Measurements from ENCODE around the gene RIPK1.

Gene RIPK1

DNA sequence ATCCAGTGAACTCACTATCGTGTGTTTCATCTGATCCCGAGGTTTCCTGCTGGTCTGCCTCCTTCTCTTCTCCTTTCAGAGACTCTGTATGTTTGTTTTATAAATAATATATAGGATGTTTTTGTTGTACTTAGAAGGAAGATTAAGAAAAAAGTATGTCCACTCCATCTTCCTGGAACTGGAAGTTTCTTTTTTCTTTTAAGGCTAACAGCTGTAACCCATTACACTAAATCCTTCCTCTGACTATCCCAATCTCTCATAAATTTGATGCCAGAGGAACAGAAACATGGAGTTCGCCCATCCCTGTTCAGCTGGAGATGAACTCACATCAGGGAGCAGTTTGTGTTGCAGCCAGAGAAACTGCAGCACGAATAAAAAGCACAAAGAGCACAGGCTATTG, 20.7 kb downstream of the RIPK1 start:
- Histone ChIP-seq H3K27ac (ENCODE audit: low read depth, low read length) (no peak overlapping the region), H2AK5ac (ENCODE audit: low read length) (no peak overlapping the region), H3K4me2 (ENCODE audit: low read length) (no peak overlapping the region), H2BK15ac (replicated peaks; ENCODE audit: low read depth) (no peak overlapping the region), H3K9ac (ENCODE audit: low read length) (no peak overlapping the region), H3K4ac (ENCODE audit: low read depth, low read length) (no peak overlapping the region), H3K56ac (ENCODE audit: low read length) (no peak overlapping the region), H3K79me1 (ENCODE audit: low read length) (no peaks in the 10 kb centered on the region), H3K18ac (ENCODE audit: low read length) (no peak overlapping the region), H3K36me3 (ENCODE audit: control insufficient read depth, insufficient read depth, low read length) (peaks cover 15% of the 10 kb centered on the region), H4K5ac (ENCODE audit: low read length) (no peak overlapping the region), H3K27me3 (ENCODE audit: insufficient read depth, low read length, poor library complexity) (no peaks in the 10 kb centered on the region), H3K4me3 (ENCODE audit: low read length) (peak overlapping the region; percentile 48), H4K8ac (ENCODE audit: low read depth, low read length) (no peak overlapping the region), H3K23ac (ENCODE audit: low read length) (no peak overlapping the region), H2BK5ac (ENCODE audit: low read length) (no peak overlapping the region), H2BK120ac (ENCODE audit: low read depth, low read length) (no peak overlapping the region), H3K79me2 (ENCODE audit: control insufficient read depth, insufficient read depth, low read length) (no peaks in the 10 kb centered on the region), H3K4me1 (ENCODE audit: control insufficient read depth, low read depth, low read length) (no peaks in the 10 kb centered on the region)
- DNase-seq: no peak
- WGBS (ENCODE audit: extremely low coverage, insufficient coverage, low lambda C conversion rate): no CpG with 5 or more reads among the region's 4 CpGs

DNA sequence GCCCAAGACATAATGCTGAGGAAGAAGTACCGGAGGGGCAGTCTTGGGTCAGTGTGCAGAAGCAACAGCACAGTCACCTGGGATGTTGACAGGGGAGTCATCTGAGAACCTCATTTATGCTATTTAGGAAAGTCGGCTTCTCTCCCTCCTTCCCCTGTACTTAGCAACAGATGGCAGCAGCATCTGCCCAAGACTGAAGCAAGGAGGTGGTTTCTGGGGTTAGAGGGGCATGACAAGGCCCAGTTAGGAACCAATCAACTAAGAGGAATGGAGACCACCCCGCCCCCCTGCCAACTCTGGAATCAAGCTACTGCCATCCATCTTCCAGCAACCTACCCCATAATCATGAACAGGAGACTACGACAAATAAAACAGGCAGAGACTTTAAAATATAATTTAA, 21.7 kb downstream of the RIPK1 start:
- Histone ChIP-seq H3K4me3 (ENCODE audit: low read length) (peak overlapping the region; percentile 57), H3K56ac (ENCODE audit: low read length) (no peak overlapping the region), H2AK5ac (ENCODE audit: low read length) (no peak overlapping the region), H3K27ac (ENCODE audit: low read depth, low read length) (no peak overlapping the region), H3K4me1 (ENCODE audit: control insufficient read depth, low read depth, low read length) (no peaks in the 10 kb centered on the region), H2BK5ac (ENCODE audit: low read length) (no peak overlapping the region), H3K4ac (ENCODE audit: low read depth, low read length) (no peak overlapping the region), H3K9ac (ENCODE audit: low read length) (no peak overlapping the region), H3K27me3 (ENCODE audit: insufficient read depth, low read length, poor library complexity) (no peaks in the 10 kb centered on the region), H3K79me1 (ENCODE audit: low read length) (no peaks in the 10 kb centered on the region), H3K79me2 (ENCODE audit: control insufficient read depth, insufficient read depth, low read length) (no peaks in the 10 kb centered on the region), H3K18ac (ENCODE audit: low read length) (no peak overlapping the region), H4K5ac (ENCODE audit: low read length) (no peak overlapping the region), H4K8ac (ENCODE audit: low read depth, low read length) (no peak overlapping the region), H3K36me3 (ENCODE audit: control insufficient read depth, insufficient read depth, low read length) (peaks cover 15% of the 10 kb centered on the region), H2BK15ac (replicated peaks; ENCODE audit: low read depth) (no peak overlapping the region), H3K23ac (ENCODE audit: low read length) (no peak overlapping the region), H3K4me2 (ENCODE audit: low read length) (no peak overlapping the region), H2BK120ac (ENCODE audit: low read depth, low read length) (no peak overlapping the region)
- no CpG with 5 or more reads among the region's 4 CpGs for WGBS (ENCODE audit: extremely low coverage, insufficient coverage, low lambda C conversion rate)
- DNase-seq: no peak

DNA sequence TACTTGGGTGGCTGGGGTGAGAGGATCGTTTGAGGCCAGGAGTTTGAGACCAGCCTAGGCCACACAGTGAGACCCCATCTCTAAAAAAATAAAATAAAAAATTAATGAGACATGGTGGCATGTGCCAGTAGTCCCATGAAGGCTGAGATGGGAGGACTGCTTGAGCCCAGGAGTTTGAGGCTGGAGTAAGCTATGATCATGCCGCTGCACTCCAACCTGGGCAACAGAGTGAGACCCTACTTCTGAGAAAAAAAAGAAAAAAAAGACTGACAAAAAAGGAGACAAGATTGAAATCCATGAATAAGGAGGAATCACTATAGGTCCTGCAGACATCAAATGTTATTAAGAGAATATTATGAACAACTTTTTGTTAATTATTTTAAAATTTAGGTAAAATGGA, 26.5 kb downstream of the RIPK1 start:
- Histone ChIP-seq H3K56ac (ENCODE audit: low read length) (no peak overlapping the region), H3K4ac (ENCODE audit: low read depth, low read length) (no peak overlapping the region), H3K4me3 (ENCODE audit: low read length) (no peak overlapping the region), H2BK120ac (ENCODE audit: low read depth, low read length) (no peak overlapping the region), H3K4me1 (ENCODE audit: control insufficient read depth, low read depth, low read length) (no peaks in the 10 kb centered on the region), H3K79me2 (ENCODE audit: control insufficient read depth, insufficient read depth, low read length) (no peaks in the 10 kb centered on the region), H3K79me1 (ENCODE audit: low read length) (no peaks in the 10 kb centered on the region), H4K5ac (ENCODE audit: low read length) (no peak overlapping the region), H2AK5ac (ENCODE audit: low read length) (no peak overlapping the region), H3K18ac (ENCODE audit: low read length) (no peak overlapping the region), H3K27ac (ENCODE audit: low read depth, low read length) (no peak overlapping the region), H3K27me3 (ENCODE audit: insufficient read depth, low read length, poor library complexity) (no peaks in the 10 kb centered on the region), H4K8ac (ENCODE audit: low read depth, low read length) (no peak overlapping the region), H2BK5ac (ENCODE audit: low read length) (no peak overlapping the region), H3K9ac (ENCODE audit: low read length) (no peak overlapping the region), H3K36me3 (ENCODE audit: control insufficient read depth, insufficient read depth, low read length) (peaks cover 6% of the 10 kb centered on the region), H3K4me2 (ENCODE audit: low read length) (no peak overlapping the region), H2BK15ac (replicated peaks; ENCODE audit: low read depth) (no peak overlapping the region), H3K23ac (ENCODE audit: low read length) (no peak overlapping the region)
- DNase-seq: no peak
- WGBS (ENCODE audit: extremely low coverage, insufficient coverage, low lambda C conversion rate): no CpG with 5 or more reads among the region's 2 CpGs

DNA sequence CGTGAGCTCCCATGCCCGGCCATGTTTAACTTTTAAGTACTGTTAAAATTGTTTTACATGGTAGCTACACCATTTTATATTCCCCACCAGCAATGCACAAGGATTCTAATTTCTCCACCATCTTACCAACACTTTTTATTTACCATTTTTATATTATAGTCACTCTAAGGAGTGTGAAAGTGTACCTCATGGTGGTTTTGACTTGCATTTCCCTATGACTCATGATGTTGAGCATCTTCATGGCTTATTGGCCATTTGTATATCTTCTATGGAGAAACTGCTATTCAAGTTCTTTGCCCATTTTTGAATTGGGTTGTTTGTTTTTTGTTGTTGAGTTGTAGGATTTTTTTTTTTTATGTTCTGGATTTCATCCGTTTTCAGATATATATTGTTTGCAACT, 34.6 kb downstream of the RIPK1 start:
- Histone ChIP-seq H3K27ac (ENCODE audit: low read depth, low read length) (no peak overlapping the region), H2BK120ac (ENCODE audit: low read depth, low read length) (no peak overlapping the region), H3K4me3 (ENCODE audit: low read length) (no peak overlapping the region), H3K27me3 (ENCODE audit: insufficient read depth, low read length, poor library complexity) (no peaks in the 10 kb centered on the region), H2BK15ac (replicated peaks; ENCODE audit: low read depth) (no peak overlapping the region), H4K5ac (ENCODE audit: low read length) (no peak overlapping the region), H3K36me3 (ENCODE audit: control insufficient read depth, insufficient read depth, low read length) (peaks cover 6% of the 10 kb centered on the region), H3K18ac (ENCODE audit: low read length) (no peak overlapping the region), H2AK5ac (ENCODE audit: low read length) (no peak overlapping the region), H3K9ac (ENCODE audit: low read length) (no peak overlapping the region), H3K79me1 (ENCODE audit: low read length) (no peaks in the 10 kb centered on the region), H2BK5ac (ENCODE audit: low read length) (no peak overlapping the region), H3K4ac (ENCODE audit: low read depth, low read length) (no peak overlapping the region), H3K23ac (ENCODE audit: low read length) (no peak overlapping the region), H3K4me1 (ENCODE audit: control insufficient read depth, low read depth, low read length) (no peaks in the 10 kb centered on the region), H4K8ac (ENCODE audit: low read depth, low read length) (no peak overlapping the region), H3K4me2 (ENCODE audit: low read length) (no peak overlapping the region), H3K56ac (ENCODE audit: low read length) (no peak overlapping the region), H3K79me2 (ENCODE audit: control insufficient read depth, insufficient read depth, low read length) (no peaks in the 10 kb centered on the region)
- no peak for DNase-seq
- WGBS (ENCODE audit: extremely low coverage, insufficient coverage, low lambda C conversion rate): no CpG with 5 or more reads among the region's 3 CpGs

DNA sequence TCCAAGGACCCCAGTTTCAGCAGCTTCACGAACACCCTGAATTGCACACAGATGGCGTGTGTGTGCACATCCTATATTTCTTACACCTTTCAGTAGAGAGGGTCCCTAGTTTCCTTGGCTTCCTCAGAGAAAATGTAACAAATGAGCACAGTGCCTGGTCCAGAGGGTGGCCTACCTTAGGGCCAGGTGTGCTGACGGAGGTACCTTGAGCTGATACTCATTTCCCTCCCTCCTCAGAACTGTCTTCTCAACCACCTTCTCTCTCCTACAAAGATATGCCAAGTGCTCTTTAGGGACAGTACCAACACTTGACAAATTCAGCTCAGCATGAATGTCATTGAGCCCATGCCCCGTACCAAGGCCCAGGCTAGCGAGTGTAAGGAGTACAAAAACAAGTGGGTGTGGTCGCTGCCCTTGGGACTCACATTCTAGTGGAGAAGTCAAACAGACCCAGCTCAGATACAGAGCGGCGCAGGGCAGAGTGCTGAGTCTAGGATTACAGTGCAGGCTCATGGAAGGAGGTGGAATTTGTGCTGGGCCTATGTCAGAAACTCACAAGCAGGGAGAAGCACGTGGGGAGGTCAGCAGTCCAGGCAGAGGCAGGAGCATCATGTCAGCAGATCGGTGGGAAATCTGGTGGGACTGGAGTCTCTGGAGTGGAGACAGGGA, 40.6 kb downstream of the RIPK1 start:
- WGBS (ENCODE audit: extremely low coverage, insufficient coverage, low lambda C conversion rate): no CpG with 5 or more reads among the region's 10 CpGs
- no peak overlapping the region for H2BK15ac ChIP-seq (replicated peaks; ENCODE audit: low read depth)
- H3K23ac ChIP-seq (ENCODE audit: low read length): no peak overlapping the region
- no peak overlapping the region for H4K8ac ChIP-seq (ENCODE audit: low read depth, low read length)
- H3K27ac ChIP-seq (ENCODE audit: low read depth, low read length): no peak overlapping the region
- H3K27me3 ChIP-seq (ENCODE audit: insufficient read depth, low read length, poor library complexity): no peaks in the 10 kb centered on the region
- H3K4me1 ChIP-seq (ENCODE audit: control insufficient read depth, low read depth, low read length): no peaks in the 10 kb centered on the region
- no peak overlapping the region for H3K56ac ChIP-seq (ENCODE audit: low read length)
- no peak overlapping the region for H3K4me2 ChIP-seq (ENCODE audit: low read length)
- no peaks in the 10 kb centered on the region for H3K79me2 ChIP-seq (ENCODE audit: control insufficient read depth, insufficient read depth, low read length)
- H2AK5ac ChIP-seq (ENCODE audit: low read length): no peak overlapping the region
- H3K4ac ChIP-seq (ENCODE audit: low read depth, low read length): no peak overlapping the region
- no peaks in the 10 kb centered on the region for H3K79me1 ChIP-seq (ENCODE audit: low read length)
- DNase-seq: no peak
- H2BK120ac ChIP-seq (ENCODE audit: low read depth, low read length): no peak overlapping the region
- no peak overlapping the region for H3K18ac ChIP-seq (ENCODE audit: low read length)
- no peak overlapping the region for H3K4me3 ChIP-seq (ENCODE audit: low read length)
- no peak overlapping the region for H3K9ac ChIP-seq (ENCODE audit: low read length)
- peaks cover 6% of the 10 kb centered on the region for H3K36me3 ChIP-seq (ENCODE audit: control insufficient read depth, insufficient read depth, low read length)
- H4K5ac ChIP-seq (ENCODE audit: low read length): no peak overlapping the region
- H2BK5ac ChIP-seq (ENCODE audit: low read length): no peak overlapping the region

DNA sequence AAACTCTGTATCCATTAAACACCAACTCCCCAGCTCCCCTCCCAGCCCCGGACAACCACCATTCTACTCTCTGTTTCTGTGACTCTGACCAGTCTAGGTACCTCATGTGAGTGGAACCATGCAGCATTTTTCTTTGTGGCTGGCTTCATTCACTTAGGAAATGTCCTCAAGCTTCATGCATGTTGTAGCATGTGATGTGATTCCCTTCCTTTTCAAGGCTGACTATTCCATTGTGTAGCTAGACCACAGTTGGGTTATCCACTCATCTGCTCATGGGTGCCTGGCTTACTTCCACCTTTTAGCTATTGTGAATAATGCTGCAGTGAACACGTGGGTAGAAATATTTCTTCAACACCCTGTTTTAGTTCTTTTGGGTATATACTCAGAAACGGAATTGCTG, 41.5 kb downstream of the RIPK1 start:
- Histone ChIP-seq H3K4me2 (ENCODE audit: low read length) (no peak overlapping the region), H3K27me3 (ENCODE audit: insufficient read depth, low read length, poor library complexity) (no peaks in the 10 kb centered on the region), H2BK15ac (replicated peaks; ENCODE audit: low read depth) (no peak overlapping the region), H4K5ac (ENCODE audit: low read length) (no peak overlapping the region), H3K18ac (ENCODE audit: low read length) (no peak overlapping the region), H3K36me3 (ENCODE audit: control insufficient read depth, insufficient read depth, low read length) (peaks cover 6% of the 10 kb centered on the region), H2AK5ac (ENCODE audit: low read length) (no peak overlapping the region), H2BK120ac (ENCODE audit: low read depth, low read length) (no peak overlapping the region), H3K23ac (ENCODE audit: low read length) (no peak overlapping the region), H3K4me1 (ENCODE audit: control insufficient read depth, low read depth, low read length) (no peaks in the 10 kb centered on the region), H4K8ac (ENCODE audit: low read depth, low read length) (no peak overlapping the region), H3K56ac (ENCODE audit: low read length) (no peak overlapping the region), H3K27ac (ENCODE audit: low read depth, low read length) (no peak overlapping the region), H3K9ac (ENCODE audit: low read length) (no peak overlapping the region), H3K4me3 (ENCODE audit: low read length) (no peak overlapping the region), H3K79me2 (ENCODE audit: control insufficient read depth, insufficient read depth, low read length) (no peaks in the 10 kb centered on the region), H3K79me1 (ENCODE audit: low read length) (no peaks in the 10 kb centered on the region), H2BK5ac (ENCODE audit: low read length) (no peak overlapping the region), H3K4ac (ENCODE audit: low read depth, low read length) (no peak overlapping the region)
- no peak for DNase-seq
- no CpG with 5 or more reads among the region's 3 CpGs for WGBS (ENCODE audit: extremely low coverage, insufficient coverage, low lambda C conversion rate)
